A673 (cell line): ENCODE measurements around the gene VAV2.

Experiments used
- EZH2 ChIP-seq: fragments of 200-600 bp; sonication (generic); IDR thresholded peaks from 2 replicates; pipeline ENCODE4 v1.6.1; 2017; ENCODE audit warnings: borderline replicate concordance, low read depth, mild to moderate bottlenecking, mixed read lengths, antibody characterized with exemption, low read length; ENCODE audit not compliant: poor library complexity, severe bottlenecking
- TF ChIP-seq, protein P1 (sequence below): fragments of 300-800, 200-600 bp; sonication (generic); conservative IDR thresholded peaks from 2 replicates; pipeline ENCODE4 v1.5.1; 2017; ENCODE audit warnings: low read depth, mild to moderate bottlenecking, antibody characterized with exemption, low read length, moderate library complexity, mixed read lengths

DNA sequence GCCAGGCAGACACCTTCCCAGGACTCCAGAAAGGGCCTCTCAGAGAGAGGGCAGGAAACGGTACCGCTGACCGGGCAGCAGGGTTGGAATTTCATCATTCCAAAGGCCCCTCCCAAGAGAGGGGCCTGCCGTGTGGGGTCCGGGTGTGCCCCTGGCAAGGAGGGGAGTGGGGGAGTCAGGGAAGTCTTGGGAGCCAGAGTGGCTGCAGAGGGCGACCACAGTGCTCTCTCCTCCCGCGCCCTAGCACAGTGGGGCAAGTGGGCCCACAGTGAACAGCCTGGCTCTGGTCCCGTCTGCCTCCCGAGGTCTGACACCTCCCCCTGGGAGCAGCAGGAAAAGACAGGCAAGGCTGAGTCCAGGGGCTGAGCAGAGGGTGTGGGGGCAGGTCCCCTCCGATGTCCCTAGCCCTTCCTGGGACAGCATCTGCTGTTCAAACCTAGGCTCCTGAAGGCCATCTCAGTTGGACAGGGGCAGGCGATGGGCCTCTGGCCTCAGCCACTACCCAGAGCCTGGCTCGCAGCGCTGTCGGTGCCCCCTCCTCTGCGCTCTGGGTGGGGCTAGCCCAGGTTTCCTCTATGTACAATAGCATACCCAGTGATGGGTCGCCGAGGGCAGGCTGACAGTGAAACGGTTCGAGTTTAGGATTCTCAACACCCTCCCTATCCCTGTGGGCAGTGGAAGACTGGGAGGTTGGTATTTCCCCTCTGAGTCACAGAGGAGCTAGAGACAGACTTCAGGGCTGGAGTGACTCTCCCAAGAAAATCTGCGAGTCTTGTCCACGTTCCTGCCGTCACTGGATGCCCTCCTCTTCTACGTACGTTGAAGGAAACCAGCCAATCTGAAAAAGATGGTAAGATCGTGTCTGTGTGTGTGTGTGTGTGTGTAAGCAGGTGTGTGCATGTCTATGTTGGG, 228.6 kb downstream of the VAV2 start:
- TF ChIP-seq EZH2: no peak
- TF ChIP-seq, protein P1, sequence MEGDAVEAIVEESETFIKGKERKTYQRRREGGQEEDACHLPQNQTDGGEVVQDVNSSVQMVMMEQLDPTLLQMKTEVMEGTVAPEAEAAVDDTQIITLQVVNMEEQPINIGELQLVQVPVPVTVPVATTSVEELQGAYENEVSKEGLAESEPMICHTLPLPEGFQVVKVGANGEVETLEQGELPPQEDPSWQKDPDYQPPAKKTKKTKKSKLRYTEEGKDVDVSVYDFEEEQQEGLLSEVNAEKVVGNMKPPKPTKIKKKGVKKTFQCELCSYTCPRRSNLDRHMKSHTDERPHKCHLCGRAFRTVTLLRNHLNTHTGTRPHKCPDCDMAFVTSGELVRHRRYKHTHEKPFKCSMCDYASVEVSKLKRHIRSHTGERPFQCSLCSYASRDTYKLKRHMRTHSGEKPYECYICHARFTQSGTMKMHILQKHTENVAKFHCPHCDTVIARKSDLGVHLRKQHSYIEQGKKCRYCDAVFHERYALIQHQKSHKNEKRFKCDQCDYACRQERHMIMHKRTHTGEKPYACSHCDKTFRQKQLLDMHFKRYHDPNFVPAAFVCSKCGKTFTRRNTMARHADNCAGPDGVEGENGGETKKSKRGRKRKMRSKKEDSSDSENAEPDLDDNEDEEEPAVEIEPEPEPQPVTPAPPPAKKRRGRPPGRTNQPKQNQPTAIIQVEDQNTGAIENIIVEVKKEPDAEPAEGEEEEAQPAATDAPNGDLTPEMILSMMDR: no peak
